Natural killer cell (primary cell): ENCODE results near the gene ZNF770. TPM values are rescaled to one million over a fixed set of nuclear protein-coding genes. Genes with fewer than 3 reads are reported as not detected.
A peak's percentile ranks its signal among the peaks of the same experiment; 100 is the strongest.

Experiments
- ATAC-seq, 3 donors: fragments of 150-1000 bp in 2 of 3; fragments of 200-7000 bp in 1 of 3; cut with Tn5 transposase; 1 replicate in 1 of 3; 2 replicates in 2 of 3; pipeline ENCODE4 v1.10.0; 2021; ENCODE audit warnings: mild to moderate bottlenecking in 2 of 3, moderate library complexity in 2 of 3
- DNase-seq, 2 donors: peaks; one replicate each; pipeline versions ENCODE4 v3.0.0 to v3.0.0-alpha.2; 2013 to 2021; ENCODE audit warnings: mixed read lengths in 1 of 2
- H3K27ac ChIP-seq: one replicate; pipeline ENCODE4 v1.5.1; 2013; ENCODE audit warnings: mild to moderate bottlenecking, low read length
- H3K27me3 ChIP-seq: one replicate; pipeline ENCODE4 v1.6.1; 2013; ENCODE audit warnings: low read length; ENCODE audit not compliant: control insufficient read depth, insufficient read depth
- H3K36me3 ChIP-seq: one replicate; pipeline ENCODE4 v1.6.1; 2013; ENCODE audit warnings: low read length; ENCODE audit not compliant: control insufficient read depth, insufficient read depth
- H3K4me1 ChIP-seq: one replicate; pipeline ENCODE4 v1.6.1; 2013; ENCODE audit warnings: low read length; ENCODE audit not compliant: control insufficient read depth, insufficient read depth
- H3K4me3 ChIP-seq: one replicate; pipeline ENCODE4 v1.5.1; 2013; ENCODE audit warnings: low read length
- H3K9me3 ChIP-seq: one replicate; pipeline ENCODE4 v1.6.1; 2013; ENCODE audit warnings: low read length; ENCODE audit not compliant: control insufficient read depth, insufficient read depth
- H3K27ac Mint-ChIP-seq, 2 donors: one replicate each; pipeline ENCODE4 v1.8.0; 2022; ENCODE audit warnings: mild to moderate bottlenecking in 2 of 2, mixed read lengths in 2 of 2, moderate library complexity in 1 of 2
- H3K27me3 Mint-ChIP-seq, 2 donors: one replicate each; pipeline ENCODE4 v1.8.0; 2022; ENCODE audit warnings: low read depth in 2 of 2, mixed read lengths in 2 of 2
- H3K36me3 Mint-ChIP-seq: one replicate; pipeline ENCODE4 v1.8.0; 2022; ENCODE audit warnings: mixed read lengths
- H3K4me1 Mint-ChIP-seq, 2 donors: one replicate each; pipeline ENCODE4 v1.8.0; 2022; ENCODE audit warnings: mixed read lengths in 2 of 2
- H3K4me3 Mint-ChIP-seq: one replicate; pipeline ENCODE4 v1.8.0; 2022; ENCODE audit warnings: mild to moderate bottlenecking, moderate library complexity, mixed read lengths
- H3K9me3 Mint-ChIP-seq, 2 donors: one replicate each; pipeline ENCODE4 v1.8.0; 2022; ENCODE audit warnings: mixed read lengths in 2 of 2
- CTCF ChIP-seq: fragments of 200-600 bp; IDR thresholded peaks from one replicate; pipeline ENCODE4 v1.8.0; 2022; ENCODE audit warnings: antibody characterized with exemption
- WGBS: methylation state at CpG from one replicate; pipeline ENCODE4 v1.1.7; 2013; ENCODE audit warnings: missing lambda C conversion rate; ENCODE audit not compliant: insufficient coverage; 5-methylcytosine and 5-hydroxymethylcytosine counted together
- intact Hi-C: fragments of 100-400 bp; cut with micrococcal nuclease; formaldehyde crosslinking; loops from one replicate; pipeline ENCODE4 v1.14.2; 2022
- total RNA-seq, 4 donors: library from RNA; stranded (reverse); fragments of 120-200 nt in 1 of 4; gene quantifications; one replicate each; pipeline versions ENCODE4 v1.2.3 to v1.2.4, GENCODE V29; 2013 to 2022

ZNF770 gene
- 10 to 100 TPM; 26.4 to 35.3 (median 30.1) TPM for total RNA-seq
- total RNA-seq (2013) = 41.2 TPM

GRCh38 chr15:34988027-34988902 is at the start of gene ZNF770:
ZNF770 (minus strand) TSS chr15:34988287; CDS start chr15:34983434, 4,853 bp downstream.
- intact Hi-C loops = no loop called here
- Histone ChIP-seq H3K4me3 (peak within 1 kb of the TSS; percentile 80), H3K4me1 (peaks cover 16% of the 10 kb centered on the region), H3K36me3 (peaks cover 6% of the 10 kb centered on the region), H3K27me3 (peaks cover 4% of the 10 kb centered on the region), H3K9me3 (no peaks in the 10 kb centered on the region), H3K27ac (peak within 1 kb of the TSS; percentile 90)
- TF ChIP-seq CTCF = no peak
- WGBS = under 1% methylated on average over 59 of the region's 60 CpGs
- peaks cover 15 to 30% of the 10 kb centered on the region in 2 donors for H3K4me1 Mint-ChIP-seq
- DNase-seq (peak; percentile 84 to 93), ATAC-seq (peak; percentile 91 to 96 (median 91))
- peak within 1 kb of the TSS; percentile 95 for H3K4me3 Mint-ChIP-seq
- peaks cover 4% of the 10 kb centered on the region in 2 donors for H3K27me3 Mint-ChIP-seq
- H3K27ac Mint-ChIP-seq = peak within 1 kb of the TSS; percentile 95 to 98
- no peaks in the 10 kb centered on the region for H3K36me3 Mint-ChIP-seq
- no peaks in the 10 kb centered on the region for H3K9me3 Mint-ChIP-seq

GRCh38 chr15:35028235-35028984 is 40.3 kb upstream of the ZNF770 start:
- intact Hi-C loops = no loop called here
- no peak overlapping the region for H3K27ac Mint-ChIP-seq
- DNase-seq (no peak), ATAC-seq (no peak)
- 94% methylated on average over 6 of the region's 6 CpGs for WGBS
- no peak overlapping the region for H3K27ac ChIP-seq
- H3K4me1 ChIP-seq = no peaks in the 10 kb centered on the region
- no peaks in the 10 kb centered on the region for H3K4me1 Mint-ChIP-seq
- no peak for TF ChIP-seq CTCF
- no peak overlapping the region for H3K4me3 Mint-ChIP-seq
- H3K9me3 Mint-ChIP-seq = no peaks in the 10 kb centered on the region
- no peak overlapping the region for H3K4me3 ChIP-seq
- H3K36me3 Mint-ChIP-seq = no peaks in the 10 kb centered on the region
- H3K9me3 ChIP-seq = no peaks in the 10 kb centered on the region
- no peaks in the 10 kb centered on the region for H3K36me3 ChIP-seq
- no peaks in the 10 kb centered on the region for H3K27me3 ChIP-seq
- H3K27me3 Mint-ChIP-seq = peaks cover 0 to 6% of the 10 kb centered on the region in 2 donors

GRCh38 chr15:35023804-35024203 is 35.7 kb upstream of the ZNF770 start:
- Mint-ChIP-seq H3K4me1 (no peaks in the 10 kb centered on the region), H3K36me3 (no peaks in the 10 kb centered on the region), H3K27me3 (peaks cover 4% of the 10 kb centered on the region in 2 donors), H3K4me3 (no peak overlapping the region), H3K27ac (no peak overlapping the region), H3K9me3 (no peaks in the 10 kb centered on the region)
- H3K27me3 ChIP-seq = no peaks in the 10 kb centered on the region
- no peak overlapping the region for H3K4me3 ChIP-seq
- no peaks in the 10 kb centered on the region for H3K4me1 ChIP-seq
- no peaks in the 10 kb centered on the region for H3K36me3 ChIP-seq
- DNase-seq (no peak), ATAC-seq (peak in 1 of 3 donors; percentile 30)
- TF ChIP-seq CTCF = no peak
- intact Hi-C loops = no loop called here
- H3K27ac ChIP-seq = no peak overlapping the region
- 88% methylated on average over 3 of the region's 3 CpGs for WGBS
- H3K9me3 ChIP-seq = no peaks in the 10 kb centered on the region
